Fibroblast of skin of left biceps (primary cell): ENCODE measurements around the gene PIEZO2.
"Not testable (repeated sequence)": the region's sequence is repeated elsewhere in the genome, so short reads cannot be mapped to it uniquely, and the experiment has no call there.

ENCODE experiments used
- DNase-seq, 2 experiments: peaks; one replicate each; pipeline ENCODE4 v3.0.0-alpha.2; 2013; ENCODE audit warnings: low read depth in 2 of 2

Gene PIEZO2

DNA sequence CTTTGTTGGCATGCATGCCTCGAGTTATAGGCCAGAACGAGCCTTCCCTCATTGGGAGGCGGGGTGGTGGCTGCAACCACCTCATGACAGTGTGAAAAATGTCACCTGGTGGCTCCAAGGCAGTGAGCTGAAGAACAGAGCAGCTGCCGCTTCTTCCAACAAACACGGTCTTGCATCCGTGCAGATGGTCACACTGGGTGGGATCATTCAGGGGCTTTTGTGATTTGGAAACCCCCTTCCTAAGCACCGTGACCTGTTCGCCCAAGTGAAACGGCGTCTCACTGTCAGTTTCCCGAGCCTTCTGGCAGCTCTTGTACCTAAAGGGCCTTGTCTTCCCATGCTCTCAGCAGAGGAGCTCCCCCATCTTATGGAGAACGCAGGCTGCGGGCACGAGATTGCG, 463.9 kb downstream of the PIEZO2 start:
- no peak for DNase-seq

DNA sequence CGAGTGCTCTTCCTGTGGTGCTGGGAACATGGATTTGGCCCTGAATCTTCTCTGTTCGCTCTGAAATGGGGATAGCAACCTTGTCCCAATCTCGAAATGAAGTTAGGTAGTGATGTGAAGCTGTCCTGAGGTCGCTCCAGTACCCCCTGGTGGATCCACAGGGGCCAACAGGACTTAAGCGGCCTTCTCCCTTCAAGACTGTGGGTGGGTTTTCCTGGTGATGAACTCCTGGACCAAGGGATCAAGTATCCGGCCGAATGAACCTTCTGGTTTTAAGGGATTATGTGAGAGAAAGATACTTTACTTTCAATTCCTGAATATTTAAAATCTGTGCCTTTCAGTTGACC, 467.0 kb downstream of the PIEZO2 start:
- DNase-seq: no peak

DNA sequence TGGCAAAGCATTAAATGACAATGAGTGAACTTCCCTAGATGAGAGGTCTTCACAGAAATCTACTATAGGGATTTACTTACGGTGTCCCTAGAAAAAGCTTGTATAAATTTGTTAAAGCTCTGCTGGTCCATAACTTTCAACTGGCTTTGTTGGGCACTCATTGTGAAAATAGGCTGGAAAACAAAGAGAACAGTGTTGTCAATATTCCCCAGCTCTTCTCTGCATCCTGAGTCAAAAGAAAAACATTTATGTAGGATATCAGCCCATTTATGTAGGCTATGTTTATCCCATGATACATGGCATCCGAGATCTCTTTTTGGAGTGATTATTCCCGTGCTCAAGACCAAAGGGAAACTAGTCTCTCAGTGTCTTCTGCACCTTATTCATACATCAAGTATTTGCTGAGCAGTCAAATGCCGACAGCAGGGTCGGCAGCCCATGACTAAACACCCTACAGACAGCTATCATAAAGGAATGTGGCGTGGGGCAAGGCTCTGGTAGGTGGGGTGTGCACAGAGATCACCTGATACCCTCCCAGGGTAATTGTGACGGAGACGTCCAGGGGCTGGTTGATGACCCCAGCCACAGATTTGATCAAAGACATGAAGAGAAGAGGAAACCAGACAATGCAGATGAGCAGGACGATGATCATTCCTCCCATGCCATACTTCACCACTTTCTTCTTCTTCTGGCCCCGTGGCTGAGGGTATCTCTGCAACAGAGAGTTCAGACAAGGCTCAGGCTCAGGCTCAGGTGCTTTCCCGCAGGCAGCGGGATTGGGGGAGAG, 467.6 kb downstream of the PIEZO2 start:
- DNase-seq: no peak

DNA sequence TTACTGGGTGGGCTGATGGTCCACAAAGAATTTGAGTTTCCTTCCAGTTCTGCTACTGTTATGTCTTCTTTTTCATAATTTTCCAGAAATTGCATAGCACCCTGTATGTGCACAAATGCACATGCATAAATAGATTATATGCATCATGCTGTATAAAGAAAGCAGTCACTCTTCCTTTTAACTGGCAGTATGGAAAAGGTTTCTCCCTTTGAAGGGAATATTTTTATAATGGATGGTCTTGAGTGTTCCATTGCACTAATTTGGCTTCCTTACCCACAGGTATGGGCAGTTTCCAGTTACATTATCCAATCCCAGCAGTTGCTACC, 469.1 kb downstream of the PIEZO2 start:
- no peak for DNase-seq

DNA sequence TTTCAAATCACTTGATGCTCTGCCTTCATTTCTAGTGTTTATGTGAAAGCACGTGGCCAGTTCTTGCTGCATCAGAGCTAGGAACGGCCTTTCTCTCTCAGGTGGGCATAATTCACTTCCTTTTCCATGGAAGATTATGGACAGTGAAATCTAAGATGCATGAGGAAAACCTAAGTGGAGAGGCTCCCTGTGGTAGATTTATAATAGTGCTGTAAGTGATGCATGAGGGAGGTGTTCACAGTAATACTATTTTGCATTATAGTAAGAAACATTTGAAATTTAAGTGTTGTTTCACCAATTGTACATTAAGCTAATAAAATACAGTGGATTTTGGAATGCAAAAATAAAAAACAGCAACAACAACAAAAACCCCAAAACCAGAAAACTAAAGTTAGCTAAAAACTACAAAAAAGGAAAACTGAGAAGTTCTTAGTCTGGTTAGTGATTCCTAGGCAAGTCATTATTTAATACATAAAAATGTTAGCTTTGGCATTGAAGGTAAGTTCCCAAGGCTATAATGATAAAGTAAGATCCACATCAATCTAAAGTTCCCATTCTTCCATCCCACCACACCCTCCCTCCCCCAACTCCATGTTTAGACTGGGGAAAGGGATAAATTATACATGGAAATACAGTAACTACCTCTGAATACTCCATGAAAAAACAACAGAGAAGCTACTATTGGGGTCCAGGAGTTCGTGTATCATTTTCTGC, 469.7 kb downstream of the PIEZO2 start:
- DNase-seq: no peak

DNA sequence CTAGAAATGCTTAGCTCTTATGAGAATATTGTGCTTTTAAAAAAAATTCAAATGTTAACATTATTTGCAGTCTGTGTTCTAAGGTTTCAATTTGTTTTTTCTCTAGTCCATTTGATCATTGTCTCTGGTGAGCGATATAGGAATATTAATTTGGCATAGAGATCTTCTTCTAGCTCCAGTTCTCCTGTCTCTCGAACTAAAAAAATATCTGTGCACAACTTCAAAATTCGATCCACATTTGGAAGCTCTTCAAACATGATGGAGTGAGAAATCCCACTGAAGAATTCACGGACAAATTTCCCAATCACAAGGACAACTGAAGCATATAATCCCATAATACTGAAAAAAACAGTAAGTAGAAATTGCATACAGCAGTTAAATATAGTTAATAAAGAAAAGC, 477.9 kb downstream of the PIEZO2 start:
- no peak for DNase-seq

DNA sequence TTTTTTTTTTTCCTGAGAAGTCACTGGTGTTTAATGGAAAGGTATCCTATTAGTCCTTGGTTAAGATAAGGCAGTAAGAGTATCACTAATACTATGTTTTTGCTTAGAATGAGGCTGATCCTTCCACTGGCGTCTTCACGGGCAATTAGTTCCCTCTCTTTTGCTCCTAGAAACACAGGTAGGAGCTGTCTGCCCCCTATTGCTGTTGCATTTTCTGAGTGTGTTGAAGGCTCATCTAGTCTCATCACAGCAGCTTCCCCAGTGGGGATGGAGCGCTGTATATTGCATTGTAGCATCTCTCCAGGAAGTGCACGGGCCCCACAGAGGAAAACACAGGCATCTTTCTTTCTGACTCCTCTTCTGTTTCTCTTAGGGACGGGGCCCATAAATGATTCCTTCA, 478.5 kb downstream of the PIEZO2 start:
- DNase-seq: no peak

DNA sequence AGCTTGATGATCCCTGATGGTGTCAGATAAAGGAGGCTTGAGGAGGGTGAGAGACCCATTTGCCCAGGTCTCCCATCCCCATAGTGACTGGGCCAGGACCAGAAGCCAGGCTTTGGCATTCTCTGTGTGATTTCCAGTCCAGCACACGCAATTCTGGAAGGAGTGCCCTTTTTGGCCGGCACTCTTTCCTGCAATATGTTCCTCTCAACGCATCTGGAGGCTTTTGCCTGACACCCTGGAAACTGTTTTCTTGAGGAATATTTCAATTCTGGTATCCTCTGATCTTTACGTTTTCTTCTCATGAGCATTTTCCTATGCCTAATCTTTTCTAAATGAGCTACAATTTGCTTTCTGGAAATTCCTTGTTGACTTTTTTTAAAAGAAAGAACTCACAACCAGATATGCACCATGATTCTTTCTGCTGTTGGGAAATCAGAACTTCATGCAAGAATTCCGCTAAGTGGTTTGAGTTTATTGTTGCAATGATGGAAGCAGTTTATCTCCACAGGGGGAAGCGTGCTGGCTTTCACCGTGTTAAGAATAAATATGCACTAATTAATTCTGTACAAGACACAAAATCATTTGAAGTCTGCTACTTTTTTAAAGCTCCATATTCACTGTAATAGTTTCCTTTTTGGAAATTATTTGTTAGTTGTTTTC, 479.8 kb downstream of the PIEZO2 start:
- DNase-seq: no peak

DNA sequence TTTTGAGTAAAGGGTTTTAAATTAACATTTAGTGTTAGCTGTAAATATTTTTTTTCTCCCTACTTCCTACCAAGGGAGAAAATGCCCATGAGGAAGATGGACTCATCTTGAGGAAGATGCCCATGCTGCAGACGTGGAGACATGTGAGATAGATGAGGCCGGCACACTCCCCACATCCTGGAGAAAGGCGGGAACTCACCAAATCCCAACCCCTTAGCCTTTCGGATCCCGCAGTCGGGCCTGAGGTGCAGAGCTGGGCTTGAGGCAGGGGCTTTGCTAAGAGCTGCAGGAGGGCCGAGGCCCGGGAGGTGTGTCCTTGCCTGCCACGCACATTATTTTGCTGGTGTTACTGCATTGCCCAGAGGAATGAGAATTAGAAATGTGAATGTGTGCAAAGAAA, 485.6 kb downstream of the PIEZO2 start:
- no peak for DNase-seq

DNA sequence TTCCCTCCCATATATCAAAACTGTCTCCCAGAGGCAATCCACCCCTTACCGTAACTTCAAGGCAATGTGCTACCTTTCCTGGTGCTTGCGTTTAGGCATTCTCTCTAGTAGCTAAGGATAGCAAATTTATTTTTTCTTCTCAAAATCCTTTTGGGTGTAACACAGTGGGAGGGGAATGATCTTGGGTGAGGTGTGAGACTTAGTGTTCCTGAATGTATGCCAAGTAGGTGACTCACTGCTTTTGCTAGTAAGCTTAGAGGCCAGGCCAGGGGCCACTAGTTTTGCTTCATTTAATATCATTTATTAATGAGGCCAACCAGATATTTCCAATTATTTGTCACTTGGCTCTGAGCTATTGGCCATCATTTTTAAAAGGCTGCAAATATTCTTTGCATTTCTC, 488.1 kb downstream of the PIEZO2 start:
- peak; percentile 7 to 13 for DNase-seq

DNA sequence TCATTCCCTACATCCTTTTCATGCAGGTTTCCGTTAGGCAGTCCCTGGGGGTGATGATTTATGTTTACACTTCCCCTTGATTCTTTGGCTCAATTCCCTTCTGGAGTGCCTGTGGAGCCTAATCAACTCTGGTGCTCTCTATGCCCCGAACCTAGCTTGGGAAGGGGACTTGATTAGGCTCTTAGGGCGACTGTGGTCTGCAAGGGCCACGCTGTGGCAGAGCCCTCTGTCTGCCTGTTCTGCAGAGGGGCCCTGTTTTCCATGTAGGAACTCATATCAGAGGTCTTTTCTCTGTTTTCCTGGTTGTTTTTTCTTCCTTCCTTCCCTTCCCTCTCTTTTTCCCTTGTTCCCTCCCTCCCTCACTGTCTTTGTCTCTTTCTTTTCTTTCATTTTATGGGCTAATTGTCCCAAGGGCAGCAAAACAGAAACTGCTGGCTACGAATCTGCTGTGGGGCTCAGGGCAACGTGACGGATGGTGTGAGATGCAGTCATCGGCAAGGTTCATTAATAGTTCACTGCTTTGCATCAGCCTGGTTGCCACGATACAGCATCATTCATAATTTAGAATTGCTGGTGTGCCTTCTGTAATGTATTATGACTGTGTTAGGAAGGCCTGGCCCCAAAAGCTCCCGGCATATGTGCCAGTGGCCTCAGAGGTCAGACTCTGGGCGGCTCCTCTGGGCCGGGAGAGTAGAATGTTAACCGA, 489.0 kb downstream of the PIEZO2 start:
- DNase-seq: peak; percentile 40 to 46

DNA sequence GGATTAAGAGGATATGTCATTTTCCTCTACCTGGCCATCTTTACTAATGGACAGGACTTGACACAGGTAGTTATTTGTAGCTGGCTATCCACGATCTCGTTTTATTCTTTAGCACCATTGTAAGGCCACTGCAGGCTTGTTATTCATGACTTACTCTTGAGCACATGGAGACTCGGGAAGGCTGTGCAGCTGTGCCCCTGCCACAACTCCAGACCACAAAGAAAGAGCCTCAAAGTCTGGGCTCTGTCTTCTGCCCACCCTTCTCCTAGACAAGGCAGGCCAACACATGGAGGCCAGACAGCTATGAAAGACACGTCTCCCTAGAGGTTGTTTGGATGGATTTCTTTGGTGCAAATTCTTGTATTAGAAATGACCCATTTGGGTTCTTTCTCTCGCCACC, 489.8 kb downstream of the PIEZO2 start:
- DNase-seq: no peak

DNA sequence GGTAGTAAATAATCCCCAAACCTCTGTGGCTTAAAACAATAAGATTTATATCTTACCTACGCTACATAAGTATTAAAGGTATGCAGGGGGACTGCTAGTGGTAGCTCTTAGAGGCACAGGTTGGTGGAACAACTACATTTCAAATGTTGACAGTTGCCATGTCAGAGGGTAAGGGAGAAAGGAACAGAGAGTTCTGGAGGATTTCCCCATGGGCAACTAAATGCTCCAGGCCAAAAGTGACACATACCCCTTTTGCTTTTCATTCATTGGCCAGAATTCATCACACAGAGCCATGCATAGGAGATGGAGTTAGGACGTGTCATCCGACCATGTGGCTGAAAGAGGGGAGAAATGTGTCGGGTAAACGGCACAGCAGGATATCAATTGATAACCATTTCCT, 490.4 kb downstream of the PIEZO2 start:
- DNase-seq: no peak

DNA sequence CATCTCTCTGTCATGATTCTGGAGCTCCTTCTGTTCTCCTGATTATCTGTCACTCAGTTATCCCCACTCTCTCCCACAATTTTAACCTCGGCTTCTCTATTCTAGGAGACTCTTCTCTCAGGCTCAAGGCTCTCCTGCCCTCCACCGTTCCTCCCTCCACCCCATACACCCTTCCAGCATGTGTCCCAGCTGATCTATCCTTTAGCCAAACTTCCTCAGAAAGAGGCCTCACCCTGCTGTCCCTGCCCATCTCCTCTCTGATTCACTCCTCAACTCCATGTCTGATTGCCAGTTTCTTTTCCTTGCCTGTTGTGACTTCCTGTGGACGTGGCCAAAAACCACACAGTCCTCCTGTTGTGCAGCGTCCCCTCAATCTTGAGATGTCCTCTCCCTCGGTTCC, 505.4 kb downstream of the PIEZO2 start:
- DNase-seq: not testable (repeated sequence)

DNA sequence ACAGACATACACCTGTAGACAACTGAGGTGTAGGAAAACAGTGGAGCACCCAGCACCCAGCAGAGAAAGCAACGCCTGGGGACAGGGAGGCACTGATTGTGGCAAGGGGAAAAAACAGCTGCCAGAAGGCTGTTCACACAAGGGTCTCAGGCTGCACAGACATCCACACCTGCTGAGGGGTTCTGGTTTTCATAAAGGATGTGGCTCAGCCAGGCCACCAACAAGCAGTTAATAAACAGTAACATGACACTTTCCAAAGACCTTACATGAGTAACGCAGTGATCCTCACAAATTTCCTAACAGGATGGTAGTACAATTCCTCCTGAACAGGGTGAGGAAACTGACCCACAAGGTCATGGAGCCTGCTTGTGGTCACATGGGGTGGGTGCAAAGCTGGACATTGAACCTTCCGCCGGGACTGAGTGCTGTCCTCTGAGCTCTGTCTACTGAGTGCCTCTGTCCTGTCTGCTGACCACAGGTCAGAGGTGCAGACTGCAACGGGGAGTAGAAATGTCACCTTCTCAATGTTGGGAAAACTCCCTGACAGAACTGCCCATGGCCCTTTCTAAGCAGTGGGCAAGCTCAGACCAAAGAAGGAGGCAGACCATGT, 506.3 kb downstream of the PIEZO2 start:
- DNase-seq: not testable (repeated sequence)

DNA sequence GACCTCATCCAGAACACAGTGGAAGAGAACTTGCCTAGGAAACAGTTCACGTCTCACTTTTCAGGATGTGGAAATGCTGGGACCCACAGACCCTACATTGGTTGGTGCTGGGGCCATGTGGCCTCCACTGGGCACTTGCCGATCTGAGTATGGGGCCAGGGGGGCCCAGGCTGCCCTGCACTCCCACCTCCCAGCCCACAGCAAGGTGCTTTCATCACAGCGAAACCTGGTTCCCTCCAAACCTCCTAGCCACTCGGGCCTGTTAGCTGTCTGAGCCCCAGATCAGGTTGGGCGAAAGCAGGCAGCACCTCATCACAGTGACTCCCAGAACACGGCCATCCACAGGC, 510.9 kb downstream of the PIEZO2 start:
- not testable (repeated sequence) for DNase-seq

DNA sequence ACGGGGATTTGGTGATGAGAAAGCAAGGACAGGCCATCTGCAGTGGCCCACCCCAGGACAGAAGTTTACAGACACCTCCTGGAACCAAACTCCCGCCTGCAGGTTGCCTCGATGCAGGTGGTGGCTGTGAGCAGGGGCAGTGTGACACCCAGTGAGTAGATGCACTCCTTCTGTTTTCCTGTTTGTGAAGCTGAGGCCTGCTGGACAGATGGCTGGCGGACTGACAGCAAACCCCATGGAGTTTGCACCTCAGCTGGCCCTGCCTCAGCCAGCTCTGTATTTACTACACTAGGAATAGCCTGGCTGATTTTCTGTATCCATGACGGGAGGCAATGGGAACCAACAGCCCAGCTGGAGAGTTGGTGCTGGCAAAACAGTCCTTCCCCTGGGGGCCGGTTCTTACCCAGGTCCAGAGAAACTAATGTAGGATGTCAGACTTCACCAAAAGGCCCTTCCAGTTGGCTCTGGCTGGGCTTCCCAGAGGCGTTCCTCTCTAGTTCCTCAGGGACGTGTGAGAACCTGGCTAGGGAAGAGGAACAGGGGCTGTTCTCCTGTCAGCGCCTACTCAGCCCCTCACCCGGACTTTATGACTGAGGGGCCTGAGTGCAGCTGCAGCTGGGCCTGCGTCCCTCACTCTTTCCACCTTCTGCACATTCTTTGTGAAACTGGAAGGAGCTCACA, 511.4 kb downstream of the PIEZO2 start:
- DNase-seq: not testable (repeated sequence)

DNA sequence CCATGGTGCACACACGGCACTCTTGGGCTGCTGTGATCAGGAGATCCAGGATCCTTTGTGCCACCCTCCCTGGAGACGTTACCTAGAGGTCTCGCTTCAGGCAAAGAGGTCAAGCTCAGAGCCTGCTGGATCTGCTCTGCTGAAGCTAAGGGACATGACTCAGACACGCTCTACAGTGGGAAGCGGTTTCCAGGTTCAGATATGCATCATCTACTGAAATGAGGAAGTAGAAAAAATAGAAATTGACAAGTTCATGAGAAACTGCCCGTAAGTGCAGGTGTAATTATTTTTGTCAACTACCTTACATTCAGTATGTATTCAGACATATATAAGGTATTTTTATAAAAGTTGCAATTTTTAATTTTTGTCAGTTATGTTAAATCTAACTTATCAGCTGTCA, 520.3 kb downstream of the PIEZO2 start:
- DNase-seq: not testable (repeated sequence)

DNA sequence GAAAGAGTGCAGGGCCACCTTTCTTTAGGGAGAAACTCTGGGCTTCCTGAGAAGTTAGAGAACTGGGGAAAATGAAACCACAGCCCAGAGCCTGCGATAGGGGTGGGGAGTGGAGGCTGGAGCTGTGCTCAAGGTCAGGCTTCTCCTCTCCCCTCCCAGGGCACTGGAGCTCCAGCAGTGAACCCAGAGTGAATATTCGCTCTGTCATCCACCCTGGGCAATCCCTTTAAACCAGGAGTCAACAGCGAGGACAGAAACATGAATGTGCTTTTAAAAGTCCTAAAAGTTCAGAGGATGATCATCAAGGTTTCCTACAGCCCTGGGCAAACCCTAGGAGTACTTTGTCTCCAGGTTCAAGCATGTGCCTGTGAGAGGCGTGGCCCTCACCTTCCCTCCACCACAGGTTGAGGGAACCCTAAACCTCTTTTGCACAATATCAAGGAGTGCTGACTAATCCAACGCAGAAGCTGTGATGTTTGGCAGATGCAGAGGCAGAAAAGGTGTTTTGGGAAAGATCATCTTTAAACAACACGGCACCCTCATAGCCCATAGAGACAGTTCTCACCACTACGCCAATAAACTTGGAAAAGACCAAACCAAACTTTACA, 522.7 kb downstream of the PIEZO2 start:
- DNase-seq: not testable (repeated sequence)

DNA sequence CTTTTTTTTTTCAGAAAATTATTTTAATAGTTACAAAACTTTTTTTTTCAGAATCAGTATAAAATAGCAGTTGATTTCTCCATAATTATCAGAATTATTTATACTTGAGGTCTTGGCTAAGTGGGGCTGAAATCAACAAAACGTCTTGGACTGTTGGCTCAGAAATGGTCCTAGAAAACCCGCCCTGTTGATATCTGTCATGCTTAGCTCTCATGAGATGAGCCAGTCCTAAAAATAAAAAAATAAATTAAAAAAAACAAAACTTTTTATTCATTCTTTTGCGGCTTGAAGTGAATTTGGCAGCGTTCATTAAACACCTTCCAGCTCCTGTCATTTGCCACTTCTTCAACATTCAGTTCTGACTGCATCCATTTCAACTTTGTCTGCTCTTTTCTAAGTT, 525.8 kb downstream of the PIEZO2 start:
- DNase-seq: not testable (repeated sequence)

DNA sequence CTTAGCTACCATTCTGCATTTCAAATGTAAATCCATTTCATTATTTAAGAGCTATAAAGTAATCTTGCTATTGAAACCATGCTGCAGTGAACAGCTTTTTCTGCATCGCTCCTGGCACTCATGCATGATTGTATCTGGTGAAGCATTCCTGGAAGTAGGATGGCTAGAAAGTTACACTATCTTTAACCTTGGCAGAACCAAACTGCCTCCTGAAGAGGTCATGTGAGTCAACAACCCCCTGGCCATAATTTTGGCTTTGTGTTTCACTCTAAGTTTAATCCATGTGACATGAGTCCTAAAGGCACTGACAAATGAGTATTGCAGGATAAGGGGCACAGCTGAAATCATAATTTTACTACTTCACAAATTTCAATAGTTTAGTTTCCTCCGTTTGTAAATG, 526.4 kb downstream of the PIEZO2 start:
- not testable (repeated sequence) for DNase-seq
